AG08395 (cell line): Measurements from ENCODE around the gene ZNF512B.
"Not testable (repeated sequence)": the region's sequence is repeated elsewhere in the genome, so short reads cannot be mapped to it uniquely, and the experiment has no call there.

ENCODE experiments used
- DNase-seq: peaks from one replicate; pipeline ENCODE4 v3.0.0; 2012; ENCODE audit warnings: mixed read lengths, low spot score

Gene ZNF512B

GRCh38 chr20:63978319-63979228, 8.8 kb upstream of the ZNF512B start:
- DNase-seq = no peak

- peak; percentile 44 for DNase-seq
These were observed 8.1 kb upstream of the ZNF512B start for GRCh38 chr20:63977739-63978276.

GRCh38 chr20:63976980-63977738, 7.4 kb upstream of the ZNF512B start:
- no peak for DNase-seq

GRCh38 chr20:63976511-63976910, 6.8 kb upstream of the ZNF512B start:
- not testable (repeated sequence) for DNase-seq

- DNase-seq = no peak
These were observed 4.9 kb upstream of the ZNF512B start for GRCh38 chr20:63974402-63975200.

GRCh38 chr20:63973636-63974401, 4.1 kb upstream of the ZNF512B start:
- peak; percentile 93 for DNase-seq

GRCh38 chr20:63973160-63973479, 3.4 kb upstream of the ZNF512B start:
- no peak for DNase-seq

GRCh38 chr20:63972312-63973159, 2.8 kb upstream of the ZNF512B start:
- no peak for DNase-seq

GRCh38 chr20:63971960-63972311, 2.2 kb upstream of the ZNF512B start:
- not testable (repeated sequence) for DNase-seq

- DNase-seq = no peak
These were observed 1.1 kb upstream of the ZNF512B start for GRCh38 chr20:63970714-63971431.

GRCh38 chr20:63968928-63969760, 586 bp downstream of the ZNF512B start:
- DNase-seq = no peak

GRCh38 chr20:63968136-63968927, 1.4 kb downstream of the ZNF512B start:
- no peak for DNase-seq

GRCh38 chr20:63967330-63968135, 2.2 kb downstream of the ZNF512B start:
- DNase-seq = no peak

- no peak for DNase-seq
These were observed 2.8 kb downstream of the ZNF512B start for GRCh38 chr20:63966944-63967322.

GRCh38 chr20:63966172-63966943, 3.4 kb downstream of the ZNF512B start:
- DNase-seq = no peak

- DNase-seq = no peak
These were observed 5.3 kb downstream of the ZNF512B start for GRCh38 chr20:63964412-63964811.
